GM06990 (cell line): ENCODE results near the gene STOML1.

Experiments used
- DNase-seq: peaks from one replicate; pipeline ENCODE4 v3.0.0-alpha.2; 2011; ENCODE audit not compliant: insufficient read length; ENCODE audit errors: extremely low read depth
- H3K27me3 ChIP-seq: replicated peaks from 2 replicates; pipeline ENCODE4 v1.6.0; 2011; ENCODE audit warnings: low read length; ENCODE audit not compliant: control insufficient read depth, insufficient read depth
- H3K36me3 ChIP-seq: 2 replicates; pipeline ENCODE4 v1.5.1; 2011; ENCODE audit warnings: low read length; ENCODE audit not compliant: control insufficient read depth, insufficient read depth
- H3K4me3 ChIP-seq: replicated peaks from 2 replicates; pipeline ENCODE4 v1.5.1; 2011; ENCODE audit warnings: low read depth, mild to moderate bottlenecking, control low read depth, low read length
- TF ChIP-seq, protein P1 (sequence below): IDR thresholded peaks from 2 replicates; pipeline ENCODE4 v1.5.1; 2011; ENCODE audit warnings: low read length, control low read depth, mild to moderate bottlenecking, inconsistent platforms; ENCODE audit not compliant: insufficient read depth, poor library complexity, severe bottlenecking

Gene STOML1

GRCh38 chr15:74025436-74025835 is 33.3 kb upstream of the STOML1 start:
- no peaks in the 10 kb centered on the region for H3K27me3 ChIP-seq
- TF ChIP-seq, protein P1, sequence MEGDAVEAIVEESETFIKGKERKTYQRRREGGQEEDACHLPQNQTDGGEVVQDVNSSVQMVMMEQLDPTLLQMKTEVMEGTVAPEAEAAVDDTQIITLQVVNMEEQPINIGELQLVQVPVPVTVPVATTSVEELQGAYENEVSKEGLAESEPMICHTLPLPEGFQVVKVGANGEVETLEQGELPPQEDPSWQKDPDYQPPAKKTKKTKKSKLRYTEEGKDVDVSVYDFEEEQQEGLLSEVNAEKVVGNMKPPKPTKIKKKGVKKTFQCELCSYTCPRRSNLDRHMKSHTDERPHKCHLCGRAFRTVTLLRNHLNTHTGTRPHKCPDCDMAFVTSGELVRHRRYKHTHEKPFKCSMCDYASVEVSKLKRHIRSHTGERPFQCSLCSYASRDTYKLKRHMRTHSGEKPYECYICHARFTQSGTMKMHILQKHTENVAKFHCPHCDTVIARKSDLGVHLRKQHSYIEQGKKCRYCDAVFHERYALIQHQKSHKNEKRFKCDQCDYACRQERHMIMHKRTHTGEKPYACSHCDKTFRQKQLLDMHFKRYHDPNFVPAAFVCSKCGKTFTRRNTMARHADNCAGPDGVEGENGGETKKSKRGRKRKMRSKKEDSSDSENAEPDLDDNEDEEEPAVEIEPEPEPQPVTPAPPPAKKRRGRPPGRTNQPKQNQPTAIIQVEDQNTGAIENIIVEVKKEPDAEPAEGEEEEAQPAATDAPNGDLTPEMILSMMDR = no peak
- DNase-seq = no peak
- H3K36me3 ChIP-seq = peaks cover 42% of the 10 kb centered on the region
- no peak overlapping the region for H3K4me3 ChIP-seq

- no peak overlapping the region for H3K4me3 ChIP-seq
- no peaks in the 10 kb centered on the region for H3K27me3 ChIP-seq
- TF ChIP-seq, protein P1 = no peak
- DNase-seq = no peak
- peaks cover 38% of the 10 kb centered on the region for H3K36me3 ChIP-seq
These were observed 32.6 kb upstream of the STOML1 start for GRCh38 chr15:74024687-74025086.

- H3K36me3 ChIP-seq = peaks cover 43% of the 10 kb centered on the region
- no peak overlapping the region for H3K4me3 ChIP-seq
- DNase-seq = no peak
- TF ChIP-seq, protein P1 = no peak
- no peaks in the 10 kb centered on the region for H3K27me3 ChIP-seq
These were observed 30.8 kb upstream of the STOML1 start for GRCh38 chr15:74022706-74023470.

DNA sequence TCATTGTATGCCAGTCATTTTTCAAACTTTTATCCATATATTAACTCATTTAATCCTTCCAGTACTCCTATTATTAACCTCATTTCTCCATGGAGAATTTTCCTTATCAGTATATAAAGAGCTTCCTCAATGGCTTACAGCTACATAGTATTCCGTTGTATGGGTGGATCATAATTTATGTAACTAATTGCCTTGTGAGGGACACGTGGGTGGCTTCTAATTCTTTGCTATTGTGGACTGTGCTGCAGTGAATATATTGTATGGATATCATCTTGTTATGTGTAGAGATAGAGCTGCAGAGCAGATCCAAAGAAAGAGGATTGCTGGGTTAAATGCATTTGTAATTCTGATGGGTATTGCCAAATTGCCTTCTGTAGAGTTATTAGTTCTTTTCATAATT is 27.6 kb upstream of the STOML1 start:
- TF ChIP-seq, protein P1 = no peak
- no peak overlapping the region for H3K4me3 ChIP-seq
- DNase-seq = no peak
- peaks cover 28% of the 10 kb centered on the region for H3K36me3 ChIP-seq
- no peaks in the 10 kb centered on the region for H3K27me3 ChIP-seq

GRCh38 chr15:74013374-74013894 is 21.3 kb upstream of the STOML1 start:
- TF ChIP-seq, protein P1 = no peak
- Histone ChIP-seq H3K27me3 (no peaks in the 10 kb centered on the region), H3K4me3 (no peak overlapping the region), H3K36me3 (peaks cover 13% of the 10 kb centered on the region)
- no peak for DNase-seq
